K562 (cell line): ENCODE data around the gene CALHM1. TPM values are rescaled to one million over a fixed set of nuclear protein-coding genes. Genes with fewer than 3 reads are reported as not detected.
A peak's percentile ranks its signal among the peaks of the same experiment; 100 is the strongest.

Source experiments
- ATAC-seq: fragments of 200-7000 bp; cut with Tn5 transposase; 3 replicates; pipeline ENCODE4 v1.9.1; 2020; ENCODE audit warnings: moderate library complexity
- BruUV-seq: library from RNA; stranded (reverse); fragments of 400-500 nt; replicated peaks from 2 replicates; lab custom pipeline; 2021; lab: Mats Ljungman, UMichigan
- CTCF ChIA-PET: fragments of 300-600 bp; formaldehyde crosslinking; extraction: SDS; loops from one replicate; lab custom pipeline; 2021; ENCODE audit warnings: low intra/inter-chr PET ratio; lab: Yijun Ruan, JAX
- POLR2A ChIA-PET: fragments of 300-600, 350-650 bp; sonication (Branson Sonifier 250); formaldehyde crosslinking; extraction: SDS; loops from one replicate; lab custom pipeline; 2021; ENCODE audit warnings: antibody characterized with exemption, inconsistent platforms; lab: Yijun Ruan, JAX
- DNase-seq, 4 experiments: peaks; one replicate each; pipeline versions ENCODE4 v3.0.0 to v3.0.0-alpha.2; 2011 to 2018; ENCODE audit warnings: low spot score in 3 of 4, mixed read lengths in 3 of 4; ENCODE audit errors: extremely low read depth in 1 of 4
- FAIRE-seq: peaks from 2 replicates; lab custom pipeline; 2011; peaks lifted over from hg19 to GRCh38; lab: Jason Lieb, UNC
- H2AFZ ChIP-seq: 2 replicates; pipeline ENCODE4 v1.6.0; 2011; ENCODE audit warnings: low read depth, low read length, control low read depth, inconsistent platforms
- H3K27ac ChIP-seq: fragments of 200-600 bp; 3 replicates; pipeline ENCODE4 v1.8.0; 2011; ENCODE audit warnings: low read depth, mild to moderate bottlenecking, control low read depth, inconsistent platforms, low read length, moderate library complexity, mixed read lengths; ENCODE audit errors: extremely low read depth
- H3K27me3 ChIP-seq, 2 experiments: fragments of 300-600 bp in 1 of 2; 2 replicates in 1 of 2; 3 replicates in 1 of 2; pipeline versions ENCODE4 v1.6.0 to v1.8.0; 2011; ENCODE audit warnings: inconsistent platforms in 2 of 2, low read length in 2 of 2, mild to moderate bottlenecking in 1 of 2, mixed read lengths in 1 of 2, moderate library complexity in 1 of 2; ENCODE audit not compliant: control insufficient read depth in 2 of 2, insufficient read depth in 2 of 2
- H3K36me3 ChIP-seq: fragments of 300-600 bp; 3 replicates; pipeline ENCODE4 v1.8.0; 2011; ENCODE audit warnings: mild to moderate bottlenecking, low read length, inconsistent platforms; ENCODE audit not compliant: control insufficient read depth, insufficient read depth
- H3K4me1 ChIP-seq, 2 experiments: fragments of 200-600 bp in 1 of 2; replicated peaks in 1 of 2; 2 replicates in 1 of 2; 3 replicates in 1 of 2; pipeline versions ENCODE4 v1.5.1 to v1.8.0; 2011; ENCODE audit warnings: inconsistent platforms in 2 of 2, low read length in 2 of 2, mild to moderate bottlenecking in 1 of 2, mixed read lengths in 1 of 2, moderate library complexity in 1 of 2; ENCODE audit not compliant: control insufficient read depth in 2 of 2, insufficient read depth in 2 of 2
- H3K4me2 ChIP-seq: 2 replicates; pipeline ENCODE4 v1.6.1; 2011; ENCODE audit warnings: low read length, control low read depth, inconsistent platforms, mixed read lengths; ENCODE audit not compliant: insufficient read depth
- H3K4me3 ChIP-seq: fragments of 200-600 bp; sonication (generic), shearing (Covaris generic); 2 replicates; pipeline ENCODE4 v1.5.1; 2016; ENCODE audit warnings: control low read depth, inconsistent platforms
- H3K79me2 ChIP-seq: fragments of 200-600 bp; 3 replicates; pipeline ENCODE4 v1.8.0; 2011; ENCODE audit warnings: low read length, inconsistent platforms; ENCODE audit not compliant: control insufficient read depth, insufficient read depth
- H3K9ac ChIP-seq, 2 experiments: 2 replicates each; pipeline versions ENCODE4 v1.6.0 to v1.6.1; 2011; ENCODE audit warnings: low read depth in 2 of 2, low read length in 2 of 2, control low read depth in 1 of 2, inconsistent platforms in 1 of 2, mild to moderate bottlenecking in 1 of 2, mixed read lengths in 1 of 2; ENCODE audit not compliant: insufficient read depth in 1 of 2
- H3K9me1 ChIP-seq: one replicate; pipeline ENCODE4 v1.6.0; 2011; ENCODE audit warnings: inconsistent platforms, mild to moderate bottlenecking, low read length, moderate library complexity; ENCODE audit not compliant: control insufficient read depth, insufficient read depth
- H3K9me3 ChIP-seq: replicated peaks from 2 replicates; pipeline ENCODE4 v1.5.1; 2011; ENCODE audit warnings: low read depth, low read length, inconsistent platforms; ENCODE audit not compliant: control insufficient read depth, insufficient read depth
- H4K20me1 ChIP-seq: replicated peaks from 2 replicates; pipeline ENCODE4 v1.6.1; 2011; ENCODE audit warnings: low read length, inconsistent platforms, mixed read lengths; ENCODE audit not compliant: control insufficient read depth, insufficient read depth
- ARID3A ChIP-seq: IDR thresholded peaks from 2 replicates; pipeline ENCODE4 v1.6.1; 2012; ENCODE audit warnings: low read depth, low read length, improper control_type of control experiment, borderline replicate concordance
- ATF1 ChIP-seq, 2 experiments: fragments of 450-650 bp in 1 of 2; IDR thresholded peaks; 2 replicates each; pipeline ENCODE4 v1.6.1; 2016; ENCODE audit warnings: missing compliant biosample characterization in 1 of 2, missing genetic modification characterization in 1 of 2
- BHLHE40 ChIP-seq: IDR thresholded peaks from 2 replicates; pipeline ENCODE4 v1.6.1; 2011; ENCODE audit warnings: low read length, improper control_type of control experiment
- CBFA2T3 ChIP-seq: fragments of 450-650 bp; IDR thresholded peaks from 2 replicates; pipeline ENCODE4 v1.6.1; 2017
- ESRRA ChIP-seq: fragments of 450-650 bp; IDR thresholded peaks from 2 replicates; pipeline ENCODE4 v1.6.1; 2014; ENCODE audit warnings: low read depth, mild to moderate bottlenecking, moderate library complexity, borderline replicate concordance
- KDM1A ChIP-seq, 2 experiments: fragments of 450-650 bp; IDR thresholded peaks; 2 replicates each; pipeline ENCODE4 v1.6.1; 2016; ENCODE audit warnings: mild to moderate bottlenecking in 2 of 2
- PCBP2 ChIP-seq: fragments of 200-400 bp; formaldehyde crosslinking; IDR thresholded peaks from 2 replicates; pipeline ENCODE4 v1.6.1; 2018; ENCODE audit warnings: low read length, low read depth, mild to moderate bottlenecking, moderate library complexity; ENCODE audit not compliant: poor library complexity, severe bottlenecking
- PHF20 ChIP-seq: fragments of 450-650 bp; IDR thresholded peaks from 2 replicates; pipeline ENCODE4 v1.6.1; 2018; ENCODE audit not compliant: partially characterized antibody
- PHTF2 ChIP-seq: fragments of 250-450 bp; sonication (Bioruptor Pico); IDR thresholded peaks from 2 replicates; pipeline ENCODE4 v1.5.0; 2021; ENCODE audit warnings: mild to moderate bottlenecking
- RFX5 ChIP-seq: IDR thresholded peaks from 2 replicates; pipeline ENCODE4 v1.6.1; 2011; ENCODE audit warnings: low read depth, mild to moderate bottlenecking, improper control_type of control experiment, low read length
- SP2 ChIP-seq: IDR thresholded peaks from 2 replicates; pipeline ENCODE4 v1.6.1; 2011; ENCODE audit warnings: mild to moderate bottlenecking, low read depth, low read length, moderate library complexity; ENCODE audit not compliant: poor library complexity, severe bottlenecking; ENCODE audit errors: extremely low read depth
- USF2 ChIP-seq: sonication (generic); formaldehyde crosslinking; IDR thresholded peaks from 2 replicates; pipeline ENCODE4 v1.5.0; 2020; ENCODE audit warnings: missing genetic modification reagents
- VEZF1 ChIP-seq: fragments of 200-800 bp; sonication (Bioruptor generic); IDR thresholded peaks from 2 replicates; pipeline ENCODE4 v1.6.1; 2017; ENCODE audit warnings: missing genetic modification characterization, missing compliant biosample characterization
- ZBTB5 ChIP-seq: fragments of 450-650 bp; IDR thresholded peaks from 2 replicates; pipeline ENCODE4 v1.6.1; 2017; ENCODE audit warnings: antibody characterized with exemption
- ZNF699 ChIP-seq: fragments of 250-450 bp; sonication (Bioruptor Pico); IDR thresholded peaks from 2 replicates; pipeline ENCODE4 v1.8.0; 2021; ENCODE audit warnings: mild to moderate bottlenecking, moderate library complexity; ENCODE audit not compliant: insufficient replicate concordance
- WGBS: fragments of 100-300 bp; shearing (Covaris generic); methylation state at CpG from one replicate; pipeline ENCODE4 v1.1.6; 2016; ENCODE audit warnings: low coverage, mixed read lengths; ENCODE audit not compliant: insufficient coverage; ENCODE audit errors: missing lambda C conversion rate; 5-methylcytosine and 5-hydroxymethylcytosine counted together
- in situ Hi-C: fragments of 300-500 bp; cut with MboI; formaldehyde crosslinking; loops from 4 replicates; pipeline ENCODE4 v1.15.0; 2018; ENCODE audit warnings: inconsistent platforms, mixed read lengths
- intact Hi-C: fragments of 100-400 bp; cut with micrococcal nuclease; formaldehyde crosslinking; loops from 2 replicates; pipeline ENCODE4 v1.14.2; 2022
- polyA plus RNA-seq, 8 experiments: library from polyadenylated mRNA; depleted of rRNA in 4 of 8; stranded (reverse) in 5 of 8; unstranded in 3 of 8; fragments of >200 nt; fragmentation: Nextera tagmentation in 2 of 8; fragmentation: Illumina TruSeq in 1 of 8; extraction: Ambion mirVana in 2 of 8; extraction: Trizol in 1 of 8; gene quantifications; 2 replicates each; pipeline versions ENCODE4 v1.2.1 to v1.2.3, GENCODE V29; 2011 to 2014; ENCODE audit warnings: inconsistent platforms in 1 of 8, missing spikeins in 1 of 8
- total RNA-seq, 7 experiments: library from RNA; depleted of rRNA in 6 of 7; stranded (reverse); fragments of >200 nt in 6 of 7; fragmentation: Illumina TruSeq in 2 of 7; extraction: Trizol in 2 of 7; gene quantifications; 2 replicates each; pipeline versions ENCODE4 v1.2.1 to v1.2.3, GENCODE V29; 2011 to 2021; ENCODE audit warnings: low replicate concordance in 1 of 7

The CALHM1 gene
- total and polyA plus RNA-seq, 9 of the 15 experiments (the other 6 are each of a cell fraction or from before 2014, with no cell fraction given) = 0.03 TPM; not detected in 8

- no peaks in the 10 kb centered on the region for H3K79me2 ChIP-seq
- no peaks in the 10 kb centered on the region for H3K36me3 ChIP-seq
- DNase-seq (peak in 1 of 4 experiments; percentile 12), ATAC-seq (0 out of 3 replicates have a peak, but pooled peaks have one; percentile 26), FAIRE-seq (no peak)
- H2AFZ ChIP-seq = no peak overlapping the region
- no peak overlapping the region for H3K9ac ChIP-seq
- peaks cover 11 to 46% of the 10 kb centered on the region in 2 experiments; a peak in 4 of 5 replicates for H3K27me3 ChIP-seq
- H3K4me3 ChIP-seq = no peak overlapping the region
- 8% methylated on average over 6 of the region's 7 CpGs for WGBS
- CTCF ChIA-PET = no interaction called here
- in situ Hi-C loops (no loop called here), intact Hi-C loops (no loop called here)
- H3K4me1 ChIP-seq = peaks cover 0 to 14% of the 10 kb centered on the region in 2 experiments; a peak in 2 of 5 replicates
- no peak overlapping the region for H3K4me2 ChIP-seq
- BruUV-seq = no TSS peak
- no peaks in the 10 kb centered on the region for H3K9me3 ChIP-seq
- H3K9me1 ChIP-seq = no peaks in the 10 kb centered on the region
- H4K20me1 ChIP-seq = no peaks in the 10 kb centered on the region; the same call in 1 of the 2 replicates
- POLR2A ChIA-PET = interaction anchor here (0.7 to 0.8 kb wide), 2 partner anchors 16 to 101 kb away, joined by 3 to 4 read pairs; no protein-coding TSS in a partner anchor
- no peak overlapping the region for H3K27ac ChIP-seq
- TF ChIP-seq USF2 (CRISPR knock-in tag) (peak; percentile 27; the same call in 1 of the 2 replicates), PCBP2 (no peak), KDM1A (IDR thresholded peaks at IDR 0.05) (no peak), BHLHE40 (peak; percentile 26; the same call in 1 of the 2 replicates), ZNF699 (CRISPR knock-in tag) (no peak), ZBTB5 (no peak), PHTF2 (no peak), ARID3A (no peak), SP2 (no peak), PHF20 (no peak), ESRRA (no peak), CBFA2T3 (peak; percentile 44), RFX5 (no peak), VEZF1 (CRISPR knock-in tag) (no peak), ATF1 (CRISPR knock-in tag; IDR thresholded peaks at IDR 0.05) (no peak), ATF1 (tag; IDR thresholded peaks at IDR 0.05) (no peak)
Observed at GRCh38 chr10:103491729-103492364, 33.1 kb upstream of the CALHM1 start.
